ENCODE results near the gene DLGAP4. TPM values are rescaled to one million over a fixed set of nuclear protein-coding genes. Genes with fewer than 3 reads are reported as not detected.

Gene DLGAP4
- total RNA-seq, 2 experiments from 2014 or later: 11.5 to 13.1 TPM

DNA sequence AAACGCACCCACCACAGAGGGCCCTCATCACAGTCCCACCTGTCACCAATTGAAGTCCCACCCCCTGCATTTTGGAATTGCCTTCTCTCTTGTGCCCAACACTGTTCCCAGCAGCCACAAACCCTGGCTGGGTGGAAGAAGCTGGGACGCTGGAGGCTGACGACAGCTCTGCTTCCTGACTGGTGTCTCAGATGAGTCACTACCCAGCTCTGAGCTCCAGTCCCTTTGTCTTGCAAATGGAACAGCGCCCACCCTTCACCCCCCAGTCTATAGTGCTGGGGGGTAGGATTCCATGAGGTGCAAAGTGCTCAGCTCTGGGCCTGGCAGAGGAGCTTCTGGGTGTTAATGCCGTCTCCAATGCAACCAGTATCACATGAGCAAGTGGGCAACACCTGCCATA is 85.3 kb downstream of the DLGAP4 start:
- Mint-ChIP-seq H3K4me3 (no peak overlapping the region), H3K27ac (no peak overlapping the region), H3K4me1 (ENCODE audit: low read depth) (no peaks in the 10 kb centered on the region), H3K27me3 (no peaks in the 10 kb centered on the region), H3K36me3 (ENCODE audit: low read depth) (no peaks in the 10 kb centered on the region), H3K9me3 (no peaks in the 10 kb centered on the region)
- CTCF ChIA-PET: interaction anchor here (1.6 kb wide), 1 partner anchor 118 kb away, joined by 4 read pairs; no protein-coding TSS in a partner anchor
- POLR2A ChIA-PET: no interaction called here
- ATAC-seq (no peak), DNase-seq (no peak)
- TF ChIP-seq, protein P1, sequence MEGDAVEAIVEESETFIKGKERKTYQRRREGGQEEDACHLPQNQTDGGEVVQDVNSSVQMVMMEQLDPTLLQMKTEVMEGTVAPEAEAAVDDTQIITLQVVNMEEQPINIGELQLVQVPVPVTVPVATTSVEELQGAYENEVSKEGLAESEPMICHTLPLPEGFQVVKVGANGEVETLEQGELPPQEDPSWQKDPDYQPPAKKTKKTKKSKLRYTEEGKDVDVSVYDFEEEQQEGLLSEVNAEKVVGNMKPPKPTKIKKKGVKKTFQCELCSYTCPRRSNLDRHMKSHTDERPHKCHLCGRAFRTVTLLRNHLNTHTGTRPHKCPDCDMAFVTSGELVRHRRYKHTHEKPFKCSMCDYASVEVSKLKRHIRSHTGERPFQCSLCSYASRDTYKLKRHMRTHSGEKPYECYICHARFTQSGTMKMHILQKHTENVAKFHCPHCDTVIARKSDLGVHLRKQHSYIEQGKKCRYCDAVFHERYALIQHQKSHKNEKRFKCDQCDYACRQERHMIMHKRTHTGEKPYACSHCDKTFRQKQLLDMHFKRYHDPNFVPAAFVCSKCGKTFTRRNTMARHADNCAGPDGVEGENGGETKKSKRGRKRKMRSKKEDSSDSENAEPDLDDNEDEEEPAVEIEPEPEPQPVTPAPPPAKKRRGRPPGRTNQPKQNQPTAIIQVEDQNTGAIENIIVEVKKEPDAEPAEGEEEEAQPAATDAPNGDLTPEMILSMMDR (IDR thresholded peaks at IDR 0.05): no peak
- intact Hi-C loops (cut with micrococcal nuclease): no loop called here

DNA sequence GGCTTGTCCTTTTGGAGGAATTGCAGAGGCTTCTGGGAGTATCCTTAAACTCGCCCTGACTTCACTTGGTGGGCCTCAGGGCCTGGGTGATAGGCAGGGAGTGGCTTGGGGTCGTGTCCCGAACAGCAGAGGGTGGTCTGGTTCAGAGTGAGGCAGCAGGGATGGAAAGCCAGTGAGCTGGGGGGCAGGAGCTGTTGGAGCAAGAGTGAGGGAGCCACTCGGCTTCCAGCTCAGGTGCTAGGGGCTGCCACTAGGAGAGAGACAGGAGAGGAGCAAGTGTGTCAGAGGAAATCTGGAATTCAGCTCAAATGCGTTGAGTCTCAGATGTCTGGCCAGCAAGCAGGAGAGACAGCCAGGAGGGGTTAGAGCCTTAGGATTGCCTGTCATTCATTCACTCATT is 85.8 kb downstream of the DLGAP4 start:
- ChIA-PET POLR2A (no interaction called here), CTCF (interaction anchor here (1.6 kb wide), 1 partner anchor 119 kb away, joined by 4 read pairs; no protein-coding TSS in a partner anchor)
- no peak for DNase-seq
- no peaks in the 10 kb centered on the region for H3K4me1 Mint-ChIP-seq (ENCODE audit: low read depth)
- no peak overlapping the region for H3K4me3 Mint-ChIP-seq
- no peak overlapping the region for H3K27ac Mint-ChIP-seq
- ATAC-seq: no peak
- no peaks in the 10 kb centered on the region for H3K27me3 Mint-ChIP-seq
- TF ChIP-seq, protein P1 (IDR thresholded peaks at IDR 0.05): no peak
- H3K9me3 Mint-ChIP-seq: no peaks in the 10 kb centered on the region
- intact Hi-C loops (cut with micrococcal nuclease): no loop called here
- no peaks in the 10 kb centered on the region for H3K36me3 Mint-ChIP-seq (ENCODE audit: low read depth)

- TF ChIP-seq, protein P1 (IDR thresholded peaks at IDR 0.05): no peak
- DNase-seq (no peak), ATAC-seq (no peak)
- no peak overlapping the region for H3K27ac Mint-ChIP-seq
- H3K36me3 Mint-ChIP-seq (ENCODE audit: low read depth): no peaks in the 10 kb centered on the region
- ChIA-PET POLR2A (no interaction called here), CTCF (no interaction called here)
- no peaks in the 10 kb centered on the region for H3K27me3 Mint-ChIP-seq
- intact Hi-C loops (cut with micrococcal nuclease): no loop called here
- H3K4me1 Mint-ChIP-seq (ENCODE audit: low read depth): no peaks in the 10 kb centered on the region
- H3K4me3 Mint-ChIP-seq: no peak overlapping the region
- no peaks in the 10 kb centered on the region for H3K9me3 Mint-ChIP-seq
Observed at GRCh38 chr20:36392989-36393388, 86.8 kb downstream of the DLGAP4 start.

- DNase-seq: no peak
- no peaks in the 10 kb centered on the region for H3K9me3 Mint-ChIP-seq
- TF ChIP-seq, protein P1 (IDR thresholded peaks at IDR 0.05): no peak
- peaks cover 4% of the 10 kb centered on the region for H3K27me3 Mint-ChIP-seq
- intact Hi-C loops (cut with micrococcal nuclease): no loop called here
- no peak overlapping the region for H3K27ac Mint-ChIP-seq
- no peak overlapping the region for H3K4me3 Mint-ChIP-seq
- ATAC-seq: no peak
- H3K36me3 Mint-ChIP-seq (ENCODE audit: low read depth): no peaks in the 10 kb centered on the region
- CTCF ChIA-PET: no interaction called here
- H3K4me1 Mint-ChIP-seq (ENCODE audit: low read depth): no peaks in the 10 kb centered on the region
- POLR2A ChIA-PET: no interaction called here
Observed at GRCh38 chr20:36394340-36394965, 88.3 kb downstream of the DLGAP4 start.

DNA sequence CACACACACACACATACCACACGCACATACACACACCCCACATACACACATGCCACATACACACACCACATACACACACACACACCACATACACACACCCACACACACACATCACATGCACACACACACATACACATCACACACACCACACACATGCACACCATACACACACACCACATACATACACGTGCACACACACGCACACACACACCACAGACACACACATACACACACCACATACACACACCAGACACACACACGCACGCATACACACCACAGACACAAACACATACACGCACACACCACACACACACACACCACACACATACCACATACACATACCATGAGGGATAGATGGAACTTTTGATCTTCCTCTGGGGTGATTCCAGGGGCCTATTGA is 90.2 kb downstream of the DLGAP4 start:
- no peak for DNase-seq
- no peak for ATAC-seq
- Mint-ChIP-seq H3K4me3 (no peak overlapping the region), H3K27me3 (peaks cover 10% of the 10 kb centered on the region), H3K36me3 (ENCODE audit: low read depth) (no peaks in the 10 kb centered on the region), H3K4me1 (ENCODE audit: low read depth) (no peaks in the 10 kb centered on the region), H3K9me3 (no peaks in the 10 kb centered on the region), H3K27ac (no peak overlapping the region)
- TF ChIP-seq, protein P1 (IDR thresholded peaks at IDR 0.05): no peak
- ChIA-PET POLR2A (no interaction called here), CTCF (no interaction called here)
- intact Hi-C loops (cut with micrococcal nuclease): no loop called here
